ENCODE results near the gene CDH6. TPM values are rescaled to one million over a fixed set of nuclear protein-coding genes. Genes with fewer than 3 reads are reported as not detected.

Gene CDH6
- total and polyA plus RNA-seq, 9 donors, result 0.68 to 19.2 (median 2.5) TPM

GRCh38 chr5:31280210-31280609, 86.7 kb downstream of the CDH6 start:
- no peak overlapping the region for H3K4me3 ChIP-seq
- H3K4me1 ChIP-seq (ENCODE audit: insufficient read depth), result no peaks in the 10 kb centered on the region
- 68 to 72% (median 69%) methylated on average over 4 of the region's 4 CpGs for WGBS, 3 donors
- H3K36me3 ChIP-seq, result no peaks in the 10 kb centered on the region
- no peak for TF ChIP-seq POLR2A (IDR thresholded peaks at IDR 0.05)
- TF ChIP-seq CTCF (IDR thresholded peaks at IDR 0.05), result no peak
- intact Hi-C loops (cut with DNase I), result no loop called here
- no peak overlapping the region for H3K27ac ChIP-seq
- no peaks in the 10 kb centered on the region for H3K9me3 ChIP-seq
- no peaks in the 10 kb centered on the region for H3K27me3 ChIP-seq
- no peak for DNase-seq

GRCh38 chr5:31283326-31283725, 89.8 kb downstream of the CDH6 start:
- no peaks in the 10 kb centered on the region for H3K27me3 ChIP-seq
- intact Hi-C loops (cut with DNase I), result no loop called here
- 4 to 38% (median 24%) methylated on average over 3 of the region's 3 CpGs for WGBS, 3 donors

GRCh38 chr5:31285025-31285424, 91.5 kb downstream of the CDH6 start:
- Histone ChIP-seq H3K4me3 (no peak overlapping the region), H3K27me3 (no peaks in the 10 kb centered on the region), H3K4me1 (ENCODE audit: insufficient read depth) (no peaks in the 10 kb centered on the region), H3K27ac (no peak overlapping the region), H3K9me3 (no peaks in the 10 kb centered on the region), H3K36me3 (no peaks in the 10 kb centered on the region)
- TF ChIP-seq CTCF (IDR thresholded peaks at IDR 0.05) (no peak), EP300 (IDR thresholded peaks at IDR 0.05) (no peak), POLR2A (IDR thresholded peaks at IDR 0.05) (no peak)
- intact Hi-C loops (cut with DNase I), result no loop called here
- 8 to 16% (median 13%) methylated on average over 2 of the region's 2 CpGs for WGBS, 3 donors
- no peak for DNase-seq

More at GRCh38 chr5:31283326-31283725, 89.8 kb downstream of the CDH6 start:
- H3K9me3 ChIP-seq, result no peaks in the 10 kb centered on the region
- DNase-seq, result no peak
- no peak overlapping the region for H3K4me3 ChIP-seq
- no peaks in the 10 kb centered on the region for H3K36me3 ChIP-seq
- H3K27ac ChIP-seq, result no peak overlapping the region
- H3K4me1 ChIP-seq (ENCODE audit: insufficient read depth), result no peaks in the 10 kb centered on the region
- TF ChIP-seq CTCF (IDR thresholded peaks at IDR 0.05) (no peak), EP300 (IDR thresholded peaks at IDR 0.05) (no peak), POLR2A (IDR thresholded peaks at IDR 0.05) (no peak)

DNA sequence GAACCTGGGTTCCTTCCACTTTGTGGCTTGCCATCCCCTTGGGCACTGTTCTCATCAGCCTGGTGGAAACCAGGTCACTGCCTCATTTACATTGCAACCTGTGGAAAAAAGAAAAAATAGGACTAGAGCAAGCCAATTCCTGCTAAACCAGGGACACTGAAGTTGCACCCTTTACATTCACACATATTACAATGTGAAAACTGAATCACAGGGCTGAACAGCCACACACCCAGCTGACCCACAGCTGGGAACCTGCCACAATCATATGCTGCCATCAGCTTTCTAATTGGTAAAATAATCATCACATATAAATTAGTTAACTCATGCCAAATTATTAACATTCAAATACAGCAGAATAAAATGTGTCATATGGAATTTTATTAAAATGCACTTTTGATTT, 94.5 kb downstream of the CDH6 start:
- H3K27me3 ChIP-seq, result no peaks in the 10 kb centered on the region
- H3K9me3 ChIP-seq, result no peaks in the 10 kb centered on the region
- no peak overlapping the region for H3K4me3 ChIP-seq
- no peaks in the 10 kb centered on the region for H3K36me3 ChIP-seq
- DNase-seq, result no peak
- no peak overlapping the region for H3K27ac ChIP-seq
- no peaks in the 10 kb centered on the region for H3K4me1 ChIP-seq (ENCODE audit: insufficient read depth)
- intact Hi-C loops (cut with DNase I), result no loop called here
- no peak for TF ChIP-seq EP300 (IDR thresholded peaks at IDR 0.05)
- no peak for TF ChIP-seq POLR2A (IDR thresholded peaks at IDR 0.05)
- TF ChIP-seq CTCF (IDR thresholded peaks at IDR 0.05), result no peak

GRCh38 chr5:31289429-31289828, 95.9 kb downstream of the CDH6 start:
- 71 to 84% (median 73%) methylated on average over 3 of the region's 3 CpGs for WGBS, 3 donors
- intact Hi-C loops (cut with DNase I), result no loop called here

More at GRCh38 chr5:31289429-31289828, 95.9 kb downstream of the CDH6 start:
- Histone ChIP-seq H3K4me1 (ENCODE audit: insufficient read depth) (no peaks in the 10 kb centered on the region), H3K36me3 (no peaks in the 10 kb centered on the region), H3K9me3 (no peaks in the 10 kb centered on the region), H3K27me3 (no peaks in the 10 kb centered on the region), H3K27ac (no peak overlapping the region), H3K4me3 (no peak overlapping the region)
- DNase-seq, result no peak
- TF ChIP-seq CTCF (IDR thresholded peaks at IDR 0.05) (no peak), POLR2A (IDR thresholded peaks at IDR 0.05) (no peak)
